Mucosa of rectum (tissue), 2 donors: ENCODE data around the gene CCDC73.
"Not testable (repeated sequence)": the region's sequence is repeated elsewhere in the genome, so short reads cannot be mapped to it uniquely, and the experiment has no call there.

Source experiments
- H3K27ac ChIP-seq, 2 donors: one replicate each; pipeline ENCODE4 v1.7.0; 2013; ENCODE audit warnings: inconsistent platforms in 2 of 2, low read depth in 2 of 2, low read length in 2 of 2
- H3K27me3 ChIP-seq, 2 donors: one replicate each; pipeline ENCODE4 v1.7.0; 2013; ENCODE audit warnings: low read length in 2 of 2; ENCODE audit not compliant: control insufficient read depth in 2 of 2, insufficient read depth in 2 of 2
- H3K36me3 ChIP-seq, 2 donors: one replicate each; pipeline ENCODE4 v1.7.0; 2013; ENCODE audit warnings: low read length in 2 of 2; ENCODE audit not compliant: control insufficient read depth in 2 of 2, insufficient read depth in 2 of 2
- H3K4me1 ChIP-seq, 2 donors: one replicate each; pipeline ENCODE4 v1.7.0; 2013; ENCODE audit warnings: low read length in 2 of 2, mild to moderate bottlenecking in 1 of 2; ENCODE audit not compliant: control insufficient read depth in 2 of 2, insufficient read depth in 2 of 2
- H3K4me3 ChIP-seq, 2 donors: one replicate each; pipeline ENCODE4 v1.7.0; 2013; ENCODE audit warnings: low read length in 2 of 2
- H3K9ac ChIP-seq, 2 donors: one replicate each; pipeline ENCODE4 v1.7.0; 2013; ENCODE audit warnings: low read length in 2 of 2, low read depth in 1 of 2, mild to moderate bottlenecking in 1 of 2
- H3K9me3 ChIP-seq, 2 donors: one replicate each; pipeline ENCODE4 v1.7.0; 2013; ENCODE audit warnings: low read length in 2 of 2; ENCODE audit not compliant: control insufficient read depth in 2 of 2
- donor health status: healthy.
- donor health status: Normal muscosa, but diverticular disease.

The CCDC73 gene

GRCh38 chr11:32817181-32817851 is 22.9 kb upstream of the CCDC73 start:
- H3K9ac ChIP-seq = no peak overlapping the region
- H3K27ac ChIP-seq = no peak overlapping the region
- no peaks in the 10 kb centered on the region for H3K9me3 ChIP-seq

GRCh38 chr11:32809313-32809712 is 14.9 kb upstream of the CCDC73 start:
- no peak overlapping the region for H3K27ac ChIP-seq
- H3K9ac ChIP-seq = no peak overlapping the region
- H3K27me3 ChIP-seq = no peaks in the 10 kb centered on the region
- no peaks in the 10 kb centered on the region for H3K36me3 ChIP-seq
- no peaks in the 10 kb centered on the region for H3K9me3 ChIP-seq
- H3K4me1 ChIP-seq = no peaks in the 10 kb centered on the region
- no peak overlapping the region for H3K4me3 ChIP-seq

More at GRCh38 chr11:32817181-32817851, 22.9 kb upstream of the CCDC73 start:
- Histone ChIP-seq H3K4me3 (no peak overlapping the region), H3K36me3 (no peaks in the 10 kb centered on the region), H3K27me3 (no peaks in the 10 kb centered on the region), H3K4me1 (no peaks in the 10 kb centered on the region)

DNA sequence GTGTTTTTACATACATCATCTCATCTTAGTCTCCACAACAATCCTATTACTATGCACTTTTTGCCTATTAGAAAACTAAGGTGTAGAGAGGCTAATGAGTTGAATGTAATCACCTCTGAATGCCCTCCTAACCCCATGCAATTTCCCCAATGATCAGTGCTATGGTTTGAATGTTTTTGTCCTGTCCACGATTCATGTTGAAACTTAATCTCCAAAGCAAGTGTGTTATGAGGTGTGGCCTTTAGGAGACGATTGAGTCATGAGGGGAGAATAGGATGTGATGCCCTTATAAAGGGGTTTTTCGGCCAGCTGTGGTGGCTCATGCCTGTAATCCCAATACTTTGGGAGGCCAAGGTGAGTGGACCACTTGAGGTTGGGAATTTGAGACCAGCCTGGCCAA is 2.0 kb upstream of the CCDC73 start:
- no peaks in the 10 kb centered on the region for H3K36me3 ChIP-seq
- no peaks in the 10 kb centered on the region for H3K4me1 ChIP-seq
- H3K9me3 ChIP-seq = no peaks in the 10 kb centered on the region
- no peak overlapping the region for H3K9ac ChIP-seq
- H3K27ac ChIP-seq = no peak overlapping the region
- no peaks in the 10 kb centered on the region for H3K27me3 ChIP-seq
- no peak overlapping the region for H3K4me3 ChIP-seq

GRCh38 chr11:32792948-32793475 is 1.4 kb downstream of the CCDC73 start:
- no peaks in the 10 kb centered on the region for H3K36me3 ChIP-seq
- peak overlapping the region in 1 of 2 donors; percentile 35 for H3K9ac ChIP-seq
- H3K9me3 ChIP-seq = no peaks in the 10 kb centered on the region
- no peaks in the 10 kb centered on the region for H3K27me3 ChIP-seq
- H3K4me1 ChIP-seq = no peaks in the 10 kb centered on the region
- H3K27ac ChIP-seq = no peak overlapping the region
- H3K4me3 ChIP-seq = peak overlapping the region; percentile 26 to 53

DNA sequence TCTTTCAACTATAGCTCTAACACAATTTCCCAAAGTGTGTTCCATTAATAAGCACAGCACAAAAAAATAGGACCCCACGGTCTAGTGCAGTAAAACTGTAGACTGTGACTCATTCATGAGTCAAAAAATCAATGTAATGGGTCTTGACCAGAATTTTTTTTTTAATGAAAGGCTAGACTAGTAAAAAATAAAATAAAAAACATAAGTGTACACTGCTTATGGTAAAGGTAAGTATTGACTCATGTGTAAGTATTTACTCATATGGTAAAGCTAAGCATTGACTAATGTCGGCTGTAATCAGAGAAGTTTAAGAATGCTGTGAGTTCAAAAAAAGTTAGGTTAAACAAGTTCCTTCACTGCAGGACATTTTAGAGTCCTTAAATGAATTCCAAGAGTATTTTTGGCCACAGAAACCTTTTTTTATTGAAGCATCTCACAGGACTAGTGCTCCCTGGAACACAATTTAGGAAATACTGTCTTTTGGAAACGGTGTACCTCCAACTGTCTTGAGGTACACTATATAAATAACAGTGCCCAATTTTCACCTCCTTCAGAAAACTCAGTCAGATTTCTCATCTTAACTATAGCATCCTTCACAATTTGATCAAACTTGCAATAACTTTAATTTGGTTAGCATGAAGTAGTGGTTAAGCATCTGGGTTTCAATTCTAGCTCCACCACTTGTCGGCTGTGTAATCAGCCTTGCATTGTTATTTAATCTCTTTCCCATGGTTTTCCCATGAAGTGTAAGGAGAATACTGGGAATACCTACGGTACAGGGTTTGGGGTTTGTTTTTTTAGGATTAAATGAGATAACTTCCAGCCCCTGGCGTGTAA is 2.1 kb downstream of the CCDC73 start:
- no peak overlapping the region for H3K27ac ChIP-seq
- no peak overlapping the region for H3K9ac ChIP-seq
- no peaks in the 10 kb centered on the region for H3K36me3 ChIP-seq
- no peaks in the 10 kb centered on the region for H3K9me3 ChIP-seq
- H3K4me3 ChIP-seq = peak overlapping the region in 1 of 2 donors; percentile 26
- H3K27me3 ChIP-seq = no peaks in the 10 kb centered on the region
- H3K4me1 ChIP-seq = no peaks in the 10 kb centered on the region

DNA sequence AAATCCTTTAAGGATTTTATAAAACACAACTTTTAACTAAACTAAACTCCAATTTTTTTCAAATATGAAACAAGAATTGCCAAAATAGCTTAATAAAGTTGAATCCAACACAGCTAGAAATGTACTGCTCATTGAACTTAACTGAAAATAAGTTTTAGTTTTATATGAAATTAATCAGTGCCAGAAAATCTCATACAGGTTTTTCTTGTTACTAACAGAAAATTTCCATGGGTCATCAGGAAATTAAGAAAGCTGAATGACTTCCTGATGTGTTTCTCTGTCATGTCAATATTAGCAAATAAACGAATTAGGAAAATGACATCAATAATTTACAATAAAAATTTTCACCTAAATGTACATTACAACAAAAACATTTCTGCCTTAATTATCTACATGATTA is 3.5 kb downstream of the CCDC73 start:
- H3K27ac ChIP-seq = no peak overlapping the region
- H3K9me3 ChIP-seq = no peaks in the 10 kb centered on the region
- H3K36me3 ChIP-seq = no peaks in the 10 kb centered on the region
- no peak overlapping the region for H3K9ac ChIP-seq
- H3K4me3 ChIP-seq = no peak overlapping the region
- H3K4me1 ChIP-seq = no peaks in the 10 kb centered on the region
- no peaks in the 10 kb centered on the region for H3K27me3 ChIP-seq

DNA sequence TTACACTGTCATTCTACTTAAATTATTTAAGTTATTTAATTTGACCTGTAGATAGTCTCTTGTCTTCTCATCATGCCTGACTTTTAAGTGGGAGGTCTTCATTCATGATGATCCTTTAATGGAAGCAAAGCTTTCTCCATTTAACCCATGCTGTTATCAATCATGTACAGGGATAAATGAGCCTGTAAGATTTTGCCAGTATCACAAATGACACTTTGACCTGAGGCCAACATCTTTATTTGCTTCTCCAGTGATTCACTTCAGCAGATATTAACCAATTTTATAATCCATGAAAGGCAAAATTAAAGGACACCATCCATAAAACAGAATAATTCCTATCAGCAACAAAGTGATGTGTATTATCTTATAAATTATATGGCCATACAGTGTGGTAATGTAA is 7.7 kb downstream of the CCDC73 start:
- H3K4me1 ChIP-seq = no peaks in the 10 kb centered on the region
- H3K9ac ChIP-seq = no peak overlapping the region
- no peaks in the 10 kb centered on the region for H3K36me3 ChIP-seq
- no peaks in the 10 kb centered on the region for H3K27me3 ChIP-seq
- no peak overlapping the region for H3K4me3 ChIP-seq
- no peak overlapping the region for H3K27ac ChIP-seq
- H3K9me3 ChIP-seq = no peaks in the 10 kb centered on the region

DNA sequence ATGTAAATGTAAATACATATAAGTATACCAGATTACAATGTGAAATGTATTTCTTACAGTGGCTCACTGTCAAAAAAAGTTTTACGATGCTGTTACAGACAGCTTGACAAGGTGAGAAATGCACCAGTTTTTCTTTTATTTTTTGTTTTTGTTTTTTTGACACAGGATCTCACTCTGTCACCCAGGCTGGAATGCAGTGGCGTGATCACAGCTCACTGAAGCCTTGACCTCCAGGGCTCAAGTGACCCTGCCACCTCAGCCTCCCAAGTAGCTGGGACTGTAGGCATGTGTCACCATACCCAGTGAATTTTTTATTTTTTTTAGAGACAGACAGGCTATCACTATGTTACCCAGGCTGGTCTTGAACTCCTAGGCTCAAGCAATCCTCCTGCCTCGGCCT is 9.2 kb downstream of the CCDC73 start:
- H3K27me3 ChIP-seq = no peaks in the 10 kb centered on the region
- H3K9me3 ChIP-seq = no peaks in the 10 kb centered on the region
- no peaks in the 10 kb centered on the region for H3K4me1 ChIP-seq
- H3K27ac ChIP-seq = no peak overlapping the region
- no peak overlapping the region for H3K4me3 ChIP-seq
- no peak overlapping the region for H3K9ac ChIP-seq
- H3K36me3 ChIP-seq = no peaks in the 10 kb centered on the region

- Histone ChIP-seq H3K9ac (no peak overlapping the region), H3K4me1 (no peaks in the 10 kb centered on the region), H3K4me3 (no peak overlapping the region), H3K36me3 (no peaks in the 10 kb centered on the region), H3K27me3 (no peaks in the 10 kb centered on the region), H3K9me3 (no peaks in the 10 kb centered on the region), H3K27ac (no peak overlapping the region)
Measured at GRCh38 chr11:32781721-32782120, 12.7 kb downstream of the CCDC73 start.

DNA sequence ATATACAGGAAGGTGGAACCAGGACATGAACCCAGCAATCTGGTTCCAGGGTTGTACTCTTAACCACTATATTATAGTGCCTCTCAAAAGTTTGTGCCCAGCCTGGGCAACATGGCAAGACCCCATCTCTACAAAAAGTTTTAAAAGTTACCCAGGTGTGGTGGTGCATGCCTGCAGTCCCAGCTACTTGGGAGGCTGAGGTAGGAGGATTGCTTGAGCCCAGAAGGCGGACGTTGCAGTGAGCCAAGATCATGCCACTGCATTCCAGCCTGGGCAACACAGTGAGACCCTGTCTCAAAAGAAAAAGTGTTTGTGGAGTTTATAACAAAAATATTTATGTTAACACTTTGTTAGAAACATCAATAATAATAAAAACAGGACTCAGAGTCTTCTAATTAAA is 13.6 kb downstream of the CCDC73 start:
- H3K27me3 ChIP-seq, H3K9me3 ChIP-seq, H3K9ac ChIP-seq, H3K36me3 ChIP-seq, H3K4me1 ChIP-seq, H3K4me3 ChIP-seq, H3K27ac ChIP-seq: not testable (repeated sequence)
